Stimulated activated CD4-positive, alpha-beta T cell treated with anti-CD3 and anti-CD28 coated beads, TNF-alpha, amount 100 ng/mL, for 4 hours (primary cell): Measurements from ENCODE around the gene ANO6.

ENCODE experiments used
- DNase-seq, 3 experiments: peaks; one replicate each; pipeline ENCODE4 v3.0.0-alpha.2; 2020; ENCODE audit warnings: low read depth in 3 of 3

Gene ANO6

DNA sequence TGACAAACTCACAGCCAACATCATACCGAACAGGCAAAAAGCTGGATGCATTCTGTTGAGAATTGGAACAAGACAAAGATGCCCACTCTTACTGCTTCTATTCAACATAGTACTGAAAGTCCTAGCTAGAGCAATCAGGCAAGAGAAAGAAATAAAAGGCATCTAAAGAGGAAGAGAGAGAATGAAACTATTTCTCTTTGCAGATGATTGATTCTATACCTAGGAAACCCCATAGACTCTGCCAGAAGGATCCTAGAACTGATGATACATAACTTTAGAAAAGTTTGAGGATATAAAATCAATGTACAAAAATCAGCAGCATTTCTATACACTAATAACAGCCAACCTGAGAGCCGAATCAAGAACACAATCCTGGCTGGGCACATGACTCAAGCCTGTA, 6.1 kb upstream of the ANO6 start:
- no peak for DNase-seq

DNA sequence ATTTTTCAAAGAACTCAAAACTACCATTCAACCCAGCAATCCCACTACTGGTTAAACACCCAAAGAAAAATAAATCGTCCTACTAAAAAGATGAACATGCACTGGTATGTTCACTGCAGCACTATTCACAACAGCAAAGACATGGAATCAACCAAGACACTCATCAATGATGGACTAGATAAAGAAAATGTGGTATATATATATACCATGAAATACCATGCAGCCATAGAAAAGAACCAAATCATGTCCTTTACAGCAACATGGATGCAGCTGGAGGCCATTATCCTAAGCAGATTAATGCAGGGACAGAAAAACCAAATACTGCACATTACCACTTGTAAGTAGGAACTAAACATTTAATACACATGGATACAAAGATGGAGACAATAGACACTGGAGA, 3.8 kb upstream of the ANO6 start:
- no peak for DNase-seq

DNA sequence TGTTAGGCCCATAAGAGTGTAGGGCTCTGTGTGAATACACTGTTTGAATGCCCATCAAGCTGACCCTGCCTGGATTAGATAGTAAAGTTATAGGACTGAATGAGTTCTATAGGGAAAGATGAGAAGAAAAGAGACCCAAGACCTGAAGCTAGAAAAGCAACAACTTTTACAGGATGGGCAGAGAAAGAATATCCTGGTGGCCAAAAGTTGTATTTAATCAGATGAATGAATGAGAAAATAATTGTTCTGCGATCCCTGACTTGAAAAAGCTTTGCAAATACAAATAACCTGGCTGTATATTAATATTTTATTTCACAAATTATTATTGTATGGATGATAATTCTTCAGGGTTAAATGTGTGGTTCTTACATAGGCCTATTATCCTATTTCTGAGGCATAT, 2.8 kb upstream of the ANO6 start:
- DNase-seq: no peak

DNA sequence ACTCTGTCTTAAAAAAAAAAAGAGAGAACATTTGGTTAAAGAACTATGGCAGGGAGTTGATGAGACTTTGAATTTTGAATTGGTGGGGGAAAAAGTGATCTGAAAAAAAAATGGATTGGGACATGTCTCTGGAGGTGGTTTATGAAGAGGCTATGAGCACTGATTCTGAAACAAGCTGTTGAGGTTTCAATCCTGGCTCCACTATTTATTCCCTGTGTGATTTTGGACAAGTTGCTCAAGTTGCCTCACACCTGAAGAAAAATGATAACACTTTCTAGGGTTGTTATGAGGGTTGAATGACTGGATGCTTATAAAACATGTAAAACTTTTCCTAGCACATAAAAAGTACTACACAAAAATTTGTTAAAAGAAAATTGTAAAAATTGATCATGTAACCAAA, 1.8 kb upstream of the ANO6 start:
- no peak for DNase-seq

DNA sequence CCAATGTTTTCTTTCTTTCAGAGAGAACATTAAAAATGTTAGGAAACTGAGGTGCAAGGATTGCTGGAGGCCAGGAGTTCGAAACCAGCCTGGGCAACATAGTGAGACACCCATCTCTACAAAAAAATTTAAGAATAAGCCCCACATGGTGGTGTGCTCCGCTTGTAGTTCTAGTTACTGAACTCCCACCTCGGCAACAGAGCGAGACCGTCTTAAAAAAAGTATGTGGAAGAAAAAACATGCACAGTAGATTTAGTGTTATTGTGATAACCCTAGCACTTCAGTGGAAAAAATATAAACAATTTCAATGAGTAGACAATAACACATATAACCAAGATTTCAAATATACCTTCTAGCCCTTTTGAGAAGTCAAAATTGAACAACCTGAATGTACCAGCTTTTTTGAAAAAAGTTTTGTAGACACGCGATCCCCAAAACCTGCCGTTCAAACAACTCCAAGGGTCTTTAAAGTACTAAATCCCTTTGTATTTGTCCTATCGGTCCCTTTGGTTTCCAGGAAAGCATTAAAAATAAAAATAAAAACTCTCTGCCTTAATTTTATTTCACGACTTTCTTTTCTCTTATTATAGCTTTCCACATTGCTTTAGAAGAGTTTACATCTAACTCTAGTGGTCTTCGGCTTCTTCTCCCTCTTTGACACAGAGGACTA, 1.0 kb upstream of the ANO6 start:
- DNase-seq: no peak

DNA sequence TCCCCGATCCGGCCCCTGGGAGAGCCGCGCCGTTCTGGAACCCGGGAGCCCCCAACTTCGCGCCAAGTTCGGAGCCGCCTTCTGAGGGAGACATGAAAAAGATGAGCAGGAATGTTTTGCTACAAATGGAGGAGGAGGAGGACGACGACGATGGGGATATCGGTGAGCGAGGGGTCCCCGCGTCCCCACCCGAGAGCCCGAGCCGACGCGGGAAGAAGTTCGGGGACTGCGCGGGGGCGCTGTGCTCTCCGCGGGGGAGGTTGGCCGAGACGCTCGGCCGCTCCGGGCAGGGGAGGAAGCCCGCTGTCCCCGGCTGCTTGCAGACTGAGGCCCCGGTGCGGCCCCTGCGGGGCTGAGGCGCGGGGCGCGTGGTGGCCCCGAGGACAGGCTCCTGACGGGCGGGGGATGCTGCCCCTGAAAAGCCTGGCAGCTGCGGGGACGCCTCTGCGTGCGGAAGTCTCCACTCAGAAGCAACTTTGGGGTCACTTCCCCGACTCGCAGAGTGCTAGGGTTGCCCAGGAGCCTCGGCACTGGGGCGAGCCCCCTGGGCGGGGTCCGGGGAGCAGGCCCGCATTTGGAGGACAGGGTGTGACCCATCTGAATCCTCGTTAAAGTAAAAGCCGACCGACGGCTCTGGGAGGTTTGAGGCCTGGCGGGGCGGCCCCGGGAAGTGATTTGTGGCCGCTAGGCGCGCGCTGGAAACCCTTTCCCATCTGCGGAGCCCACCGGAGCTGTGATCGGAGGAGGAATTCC, 511 bp downstream of the ANO6 start:
- DNase-seq: peak; percentile 10 to 26 (median 12)

DNA sequence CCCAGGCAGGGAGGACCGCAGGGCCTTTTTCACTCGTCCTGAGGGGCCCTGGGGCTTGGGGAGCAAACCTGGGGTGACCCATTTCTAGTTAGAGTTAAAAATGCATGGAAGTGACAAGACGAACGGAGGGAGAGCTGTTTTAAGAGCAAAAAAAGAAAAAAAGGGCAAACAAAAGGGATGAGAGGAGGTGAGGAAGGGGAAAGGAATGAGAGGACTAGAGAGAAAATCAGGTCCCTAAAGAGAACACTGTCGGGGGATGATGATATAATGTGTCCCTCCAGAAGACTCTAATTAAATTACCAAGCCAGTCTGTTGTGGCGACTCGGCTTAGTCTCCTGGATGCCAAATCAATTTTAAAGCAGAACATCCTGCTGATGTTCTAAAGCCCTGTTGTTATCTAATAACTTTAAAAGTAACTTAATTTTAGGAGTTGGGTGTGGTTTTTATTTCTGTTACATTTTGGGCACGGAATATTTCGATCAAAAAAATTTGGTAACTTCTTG, 1.1 kb downstream of the ANO6 start:
- no peak for DNase-seq

DNA sequence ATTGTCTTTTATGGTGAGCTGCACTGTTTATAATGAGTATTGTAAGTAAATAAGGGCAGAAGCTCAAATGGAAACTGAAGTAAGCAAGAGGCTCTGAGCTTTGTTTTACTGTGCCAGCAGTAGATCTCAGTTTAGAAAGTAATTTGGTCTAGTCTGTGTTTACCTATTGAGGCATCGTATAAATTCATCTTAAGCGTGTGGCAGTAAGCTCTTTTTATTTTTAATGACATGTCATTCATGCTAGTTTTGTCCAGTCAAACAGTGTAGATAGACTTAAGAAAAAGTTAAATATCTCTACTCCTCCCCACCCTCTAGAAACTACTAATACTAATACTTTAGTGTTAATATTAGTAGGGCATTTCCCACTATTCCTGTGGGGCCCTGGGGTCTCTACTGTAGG, 2.0 kb downstream of the ANO6 start:
- no peak for DNase-seq

DNA sequence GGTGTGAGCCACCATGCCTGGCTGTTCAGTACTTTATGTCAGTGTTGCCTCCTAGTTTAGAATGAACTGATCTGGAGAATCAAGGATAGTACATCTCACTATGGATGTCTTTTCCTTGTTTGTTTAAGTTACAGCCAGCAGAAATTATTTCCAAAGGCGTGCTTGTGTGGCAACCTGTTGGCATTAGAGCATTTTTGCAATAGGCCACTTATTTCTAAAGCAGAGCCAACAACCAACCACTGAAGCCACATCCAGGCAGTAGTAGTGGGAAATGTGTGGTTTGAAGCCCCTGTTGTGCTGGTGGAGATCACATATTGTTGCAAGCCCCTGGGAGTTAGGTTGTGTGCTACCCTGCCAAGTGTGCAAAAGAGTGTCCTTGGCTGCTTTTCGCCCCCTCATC, 3.7 kb downstream of the ANO6 start:
- DNase-seq: no peak

DNA sequence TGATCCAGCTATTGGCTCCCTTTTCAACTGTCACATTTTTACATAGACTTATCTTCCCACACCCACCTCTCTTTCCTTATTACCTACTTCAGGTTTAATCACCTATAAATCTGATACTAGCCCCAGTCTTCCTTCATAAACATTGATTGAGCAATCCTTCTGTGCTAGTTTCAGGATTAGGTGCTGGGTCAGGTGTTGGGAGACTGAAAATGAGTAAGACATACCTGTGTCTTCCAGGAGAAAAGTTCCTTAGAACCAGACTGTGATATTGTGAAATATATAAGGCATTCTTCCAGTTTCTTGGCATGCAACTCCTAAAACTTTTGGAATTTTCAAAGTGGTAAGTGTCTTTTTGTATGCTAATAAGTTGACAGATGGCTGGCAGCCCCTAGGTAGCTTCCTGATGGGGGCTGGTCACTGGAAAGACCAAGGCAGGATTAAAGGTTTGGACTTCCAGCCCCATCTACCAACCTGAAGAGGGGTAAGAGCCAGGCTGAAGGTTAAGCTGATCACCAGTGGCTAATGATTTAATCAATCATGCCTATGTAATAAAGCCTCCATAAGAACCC, 4.6 kb downstream of the ANO6 start:
- DNase-seq: no peak

DNA sequence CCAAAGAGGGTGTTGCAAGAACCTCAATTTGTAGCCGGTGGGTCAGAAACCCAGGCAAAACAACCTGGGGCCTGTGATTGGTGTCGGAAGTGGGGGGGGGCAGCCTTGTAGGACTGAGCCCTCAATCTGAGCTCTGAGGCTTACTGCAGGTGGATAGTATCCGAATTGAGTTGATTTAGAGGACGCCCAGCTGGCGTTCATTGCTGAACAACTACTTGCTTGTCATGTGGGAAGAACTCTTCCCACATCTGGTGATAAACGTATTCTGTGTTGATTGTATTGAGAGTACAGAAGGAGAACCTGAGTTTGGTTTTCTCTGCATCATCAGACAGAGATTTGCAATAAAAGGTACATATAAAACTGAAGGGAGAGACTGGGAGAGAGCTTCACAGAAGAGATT, 5.1 kb downstream of the ANO6 start:
- no peak for DNase-seq

DNA sequence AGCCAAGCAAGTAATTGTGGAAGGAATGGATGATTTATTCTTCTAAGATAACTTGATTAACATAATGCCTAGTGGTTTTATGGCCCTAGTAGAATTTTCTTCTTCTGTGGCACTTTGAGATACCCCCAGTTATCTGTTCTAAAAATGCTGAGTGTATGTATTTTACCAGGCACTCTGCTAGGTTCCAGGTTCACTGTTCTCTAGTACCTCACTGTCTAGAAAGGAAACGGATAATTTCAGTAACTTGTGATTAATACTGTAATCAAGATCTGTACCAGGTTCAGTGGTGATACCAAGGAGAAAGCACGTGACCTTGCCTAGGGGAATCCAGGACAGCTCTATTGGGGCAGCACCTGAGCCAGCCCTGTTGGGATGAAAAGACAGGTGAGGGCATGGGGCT, 8.0 kb downstream of the ANO6 start:
- no peak for DNase-seq

DNA sequence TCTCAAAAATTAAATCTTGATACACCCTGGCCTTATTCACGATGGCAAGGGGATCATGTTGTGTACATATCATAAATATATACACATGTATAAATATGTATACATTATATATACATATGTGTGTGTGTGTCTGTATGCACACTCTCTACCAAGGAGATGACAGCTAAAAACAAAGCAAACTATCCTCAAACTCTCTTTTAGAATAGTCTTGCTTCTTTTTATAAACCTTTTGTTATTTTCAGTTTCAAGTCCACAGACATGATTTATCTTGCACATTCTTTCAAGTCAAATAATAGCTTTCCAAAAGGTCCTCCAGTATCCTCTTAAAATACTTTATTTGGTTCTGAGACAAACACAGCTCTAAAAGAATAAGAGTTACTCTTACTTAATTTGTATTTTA, 8.4 kb downstream of the ANO6 start:
- no peak for DNase-seq

DNA sequence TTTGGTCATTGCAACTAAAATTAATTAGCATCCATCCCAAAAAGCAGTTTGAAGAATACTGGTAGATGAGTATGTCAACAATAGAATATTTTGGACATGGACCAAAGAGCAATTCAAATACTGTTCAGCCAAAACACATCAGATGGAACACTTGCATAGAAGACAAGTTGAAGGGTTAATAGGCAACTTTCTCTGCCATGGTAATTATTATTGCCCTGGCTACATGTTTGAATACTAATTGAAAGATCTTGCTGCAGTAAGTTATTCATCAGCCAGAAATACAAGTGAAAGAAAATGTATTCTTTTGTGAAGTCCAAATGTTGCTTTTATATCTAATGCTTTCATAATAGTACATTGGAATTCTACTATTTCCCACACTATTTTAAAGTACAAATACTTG, 10.1 kb downstream of the ANO6 start:
- no peak for DNase-seq

DNA sequence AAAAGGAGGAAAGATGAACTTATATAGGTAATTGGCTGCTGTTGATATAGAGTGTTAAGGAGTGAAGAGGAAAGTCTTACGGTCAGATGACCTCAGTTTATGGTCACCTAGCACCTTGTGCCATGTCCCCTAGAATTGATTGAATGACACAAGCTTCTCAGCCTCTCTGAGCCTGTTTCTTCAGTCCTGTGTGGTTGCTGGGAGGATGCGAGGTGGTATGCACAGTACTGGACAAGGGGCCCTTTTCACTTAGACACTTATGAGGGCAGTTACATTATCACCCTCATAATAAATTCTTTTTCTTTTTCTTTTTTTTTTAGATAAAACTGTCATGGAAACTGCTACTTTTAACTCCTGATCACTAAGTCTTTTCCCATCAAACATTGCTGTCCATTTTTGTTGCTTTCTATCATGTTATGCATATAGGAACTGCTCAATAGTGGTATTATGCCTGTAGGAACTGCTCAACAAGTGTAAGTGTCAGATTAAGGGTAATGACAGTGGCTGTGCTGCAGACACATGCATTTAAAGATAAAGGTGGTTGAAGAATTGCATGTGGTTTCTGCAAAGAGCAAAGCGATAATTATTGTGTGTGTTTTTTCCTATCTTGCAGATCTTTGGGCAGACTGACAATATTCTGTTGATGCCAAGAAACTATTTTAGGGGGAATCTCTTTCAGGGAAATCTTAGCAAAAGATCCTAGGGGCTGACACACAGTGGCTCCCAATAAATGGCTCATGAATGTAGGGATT, 11.6 kb downstream of the ANO6 start:
- no peak for DNase-seq

DNA sequence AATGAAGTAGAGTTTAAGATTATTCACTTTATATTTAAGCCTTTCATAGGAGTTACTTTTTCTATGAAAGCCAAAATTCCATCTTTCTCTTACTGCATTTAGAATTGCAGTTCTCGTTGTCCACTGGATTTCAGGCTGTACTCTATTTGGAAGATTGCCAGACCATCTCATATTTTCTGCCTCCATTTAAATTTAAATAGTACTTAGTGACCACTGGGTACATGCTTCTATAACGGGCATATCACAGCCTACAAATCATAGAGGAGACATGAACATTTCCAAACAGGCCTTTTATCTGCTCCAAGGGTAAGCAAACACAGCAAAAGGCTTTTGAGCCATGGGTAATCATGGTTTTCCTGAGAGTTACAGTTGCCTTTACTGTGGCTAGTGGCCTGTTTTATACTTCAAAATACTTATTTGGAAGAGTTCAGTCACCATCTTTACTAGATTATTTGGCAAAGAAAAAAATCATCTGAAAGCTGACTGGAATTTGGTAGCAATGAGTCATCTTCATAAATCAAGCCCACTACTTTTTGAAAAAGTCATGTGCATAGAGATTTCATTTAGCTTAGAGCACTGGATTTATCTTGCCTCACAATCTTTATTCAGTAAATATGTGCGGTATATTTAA, 15.7 kb downstream of the ANO6 start:
- DNase-seq: no peak

DNA sequence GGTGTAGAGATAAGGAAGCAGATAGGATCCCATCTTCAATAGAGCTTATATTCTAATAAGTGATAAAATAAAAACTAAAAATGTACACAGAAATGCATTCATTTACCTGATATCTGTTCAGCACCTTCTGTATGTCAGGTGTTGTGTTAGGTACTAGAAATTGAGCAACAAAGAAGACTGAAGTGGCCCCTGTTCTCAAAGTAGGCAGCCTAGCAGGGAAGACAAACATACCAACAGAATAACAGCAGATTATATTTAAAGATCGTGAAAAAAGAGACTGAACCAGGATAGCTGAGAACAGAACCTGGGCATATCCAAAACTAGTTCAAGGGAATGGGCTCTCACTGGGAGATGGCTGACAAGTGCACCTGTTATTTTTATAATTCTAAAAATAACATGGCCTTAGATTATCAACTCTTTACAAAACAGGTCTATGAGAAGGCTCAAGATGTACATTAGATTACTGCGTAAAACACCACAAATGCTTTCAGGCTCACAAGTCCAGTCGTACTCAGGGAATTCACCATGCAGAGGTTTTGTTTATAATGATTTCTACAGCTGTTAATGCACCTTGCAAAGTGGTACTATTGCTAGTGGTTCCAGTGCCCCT, 16.4 kb downstream of the ANO6 start:
- DNase-seq: no peak

DNA sequence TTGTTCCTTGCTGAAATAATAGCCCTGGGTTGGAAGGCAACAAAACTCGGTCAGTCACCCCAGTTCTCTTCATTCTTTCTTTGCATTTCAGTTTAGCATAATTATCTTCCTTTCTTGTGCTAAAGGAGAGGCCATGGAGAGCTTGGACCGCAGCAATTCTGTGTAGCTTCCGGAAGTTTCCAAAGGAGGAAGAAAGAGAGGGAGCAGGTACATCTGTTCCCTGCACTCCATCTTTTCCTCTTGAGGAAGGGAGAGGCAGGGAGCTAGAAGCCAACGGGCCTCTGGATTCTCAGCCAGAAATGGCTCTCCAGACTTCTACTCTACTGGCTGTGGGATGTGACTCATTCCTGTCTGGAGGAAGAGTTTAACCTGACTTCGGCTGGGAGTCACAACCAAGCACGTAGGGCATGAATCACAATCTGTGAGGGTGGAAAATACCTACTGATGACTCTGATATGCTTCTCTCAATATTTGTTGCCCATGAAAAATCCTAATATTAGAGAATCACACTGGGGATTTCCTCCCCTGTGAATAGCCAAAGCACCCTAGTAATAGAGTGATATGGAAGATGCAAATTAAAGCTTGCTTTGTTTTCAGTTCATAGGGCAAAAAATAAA, 17.0 kb downstream of the ANO6 start:
- peak in 1 of 3 experiments; percentile 5 for DNase-seq

DNA sequence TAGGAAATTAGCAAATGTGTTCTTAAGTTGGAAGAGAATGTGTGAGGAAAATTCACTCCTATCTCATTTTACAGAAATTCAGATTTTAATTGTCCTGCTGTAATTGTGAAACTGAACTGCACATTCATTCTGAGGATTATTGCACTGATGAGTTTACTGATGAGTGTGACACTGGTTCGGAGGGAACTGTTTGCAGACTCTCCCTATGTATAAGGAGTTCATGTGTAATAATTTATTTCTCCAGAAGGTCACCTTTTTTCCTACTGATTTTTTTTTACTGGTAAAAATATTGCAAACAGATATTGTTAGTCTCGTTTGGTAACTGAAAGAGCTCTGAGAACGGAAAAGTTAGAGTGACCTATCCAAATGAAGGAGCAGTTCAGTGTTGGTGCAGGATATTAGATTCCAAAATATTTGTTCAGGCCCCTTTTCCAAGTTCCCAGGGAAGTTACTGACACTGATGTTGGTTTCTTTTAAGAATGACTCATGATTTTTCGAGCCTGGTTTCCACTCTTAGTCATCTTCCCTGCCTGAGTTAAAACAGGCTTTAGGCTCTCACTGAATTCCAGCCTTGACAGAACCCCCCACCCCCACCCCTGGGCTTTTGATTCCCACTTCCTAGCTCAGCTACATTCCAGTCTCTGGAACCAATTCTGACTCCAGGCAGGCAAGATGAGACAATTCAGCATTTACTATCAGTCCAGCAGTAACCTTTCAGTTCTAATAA, 18.4 kb downstream of the ANO6 start:
- DNase-seq: no peak
